ENCODE results near the gene FOXN3. TPM values are rescaled to one million over a fixed set of nuclear protein-coding genes. Genes with fewer than 3 reads are reported as not detected.
"Not testable (repeated sequence)": the region's sequence is repeated elsewhere in the genome, so short reads cannot be mapped to it uniquely, and the experiment has no call there.

FOXN3 gene
- total RNA-seq, 4 donors from 2014 or later, result 91.7 to 207 (median 125) TPM

GRCh38 chr14:89202413-89203190, 214.4 kb downstream of the FOXN3 start:
- TF ChIP-seq CTCF (IDR thresholded peaks at IDR 0.05), result no peak
- ATAC-seq (ENCODE audit: low FRiP score) (no peak), DNase-seq (ENCODE audit: low spot score) (no peak)

GRCh38 chr14:89201645-89202044, 215.4 kb downstream of the FOXN3 start:
- no peak for ATAC-seq (ENCODE audit: low FRiP score)
- no peak for DNase-seq (ENCODE audit: low spot score)
- no peak for TF ChIP-seq CTCF (IDR thresholded peaks at IDR 0.05)

- ATAC-seq (ENCODE audit: low FRiP score); DNase-seq (ENCODE audit: low spot score): not testable (repeated sequence)
Observed at GRCh38 chr14:89199357-89199756, 217.7 kb downstream of the FOXN3 start.

- ATAC-seq (ENCODE audit: low FRiP score) (peak; percentile 89), DNase-seq (ENCODE audit: low spot score) (no peak)
- TF ChIP-seq CTCF (IDR thresholded peaks at IDR 0.05), result no peak
Observed at GRCh38 chr14:89198544-89199329, 218.3 kb downstream of the FOXN3 start.

- ATAC-seq (ENCODE audit: low FRiP score) (no peak), DNase-seq (ENCODE audit: low spot score) (no peak)
- TF ChIP-seq CTCF (IDR thresholded peaks at IDR 0.05), result no peak
Observed at GRCh38 chr14:89197623-89198022, 219.4 kb downstream of the FOXN3 start.

GRCh38 chr14:89196545-89196944, 220.5 kb downstream of the FOXN3 start:
- no peak for DNase-seq (ENCODE audit: low spot score)
- no peak for TF ChIP-seq CTCF (IDR thresholded peaks at IDR 0.05)
- ATAC-seq (ENCODE audit: low FRiP score), result no peak

GRCh38 chr14:89194376-89194775, 222.7 kb downstream of the FOXN3 start:
- DNase-seq (ENCODE audit: low spot score) (no peak), ATAC-seq (ENCODE audit: low FRiP score) (no peak)
- no peak for TF ChIP-seq CTCF (IDR thresholded peaks at IDR 0.05)

Measured in omental fat pad (tissue), 4 donors.